Gastroesophageal sphincter (tissue), 4 donors: ENCODE measurements around the gene PPP2R5D. TPM values are rescaled to one million over a fixed set of nuclear protein-coding genes. Genes with fewer than 3 reads are reported as not detected.

Experiments used
- ATAC-seq: fragments of 150-250 bp; one replicate; pipeline ENCODE4 v1.9.1; 2016; ENCODE audit warnings: mild to moderate bottlenecking, moderate library complexity
- H3K27ac ChIP-seq, 4 donors: fragments of 200-600 bp; sonication (generic) in 3 of 4; 1 replicate in 3 of 4; 2 replicates in 1 of 4; pipeline ENCODE4 v1.5.1; 2016 to 2019
- H3K27me3 ChIP-seq: fragments of 200-600 bp; sonication (generic); one replicate; pipeline ENCODE4 v1.5.1; 2019
- H3K36me3 ChIP-seq, 2 donors: fragments of 200-600 bp; sonication (generic); one replicate each; pipeline ENCODE4 v1.5.1; 2019; ENCODE audit warnings: control low read depth in 1 of 2
- H3K4me1 ChIP-seq, 3 donors: fragments of 200-600 bp; sonication (generic); 1 replicate in 2 of 3; 2 replicates in 1 of 3; pipeline ENCODE4 v1.5.1; 2016 to 2019; ENCODE audit warnings: control low read depth in 2 of 3
- H3K4me3 ChIP-seq, 2 donors: fragments of 200-600 bp; sonication (generic); one replicate each; pipeline ENCODE4 v1.5.1; 2019; ENCODE audit warnings: mild to moderate bottlenecking in 1 of 2, moderate library complexity in 1 of 2
- H3K9me3 ChIP-seq, 3 donors: fragments of 200-600 bp; sonication (generic); one replicate each; pipeline ENCODE4 v1.5.1; 2017 to 2019; ENCODE audit warnings: control low read depth in 2 of 3
- CTCF ChIP-seq, 4 experiments: fragments of 200-600 bp in 2 of 4; fragments of 450-650 bp in 2 of 4; sonication (generic) in 1 of 4; IDR thresholded peaks; one replicate each; pipeline ENCODE4 v1.5.1; 2017 to 2019; ENCODE audit warnings: antibody characterized with exemption in 4 of 4, mild to moderate bottlenecking in 2 of 4, moderate library complexity in 2 of 4
- EP300 ChIP-seq: sonication (generic); formaldehyde crosslinking; IDR thresholded peaks from one replicate; pipeline ENCODE4 v1.6.1; 2017; ENCODE audit warnings: antibody characterized with exemption, mild to moderate bottlenecking
- POLR2A ChIP-seq, 2 donors: fragments of 450-650 bp; IDR thresholded peaks; one replicate each; pipeline ENCODE4 v1.6.1; 2017; ENCODE audit warnings: antibody characterized with exemption in 2 of 2, mild to moderate bottlenecking in 2 of 2, moderate library complexity in 1 of 2
- POLR2AphosphoS5 ChIP-seq: sonication (generic); formaldehyde crosslinking; IDR thresholded peaks from one replicate; pipeline ENCODE4 v1.6.1; 2017; ENCODE audit warnings: antibody characterized with exemption
- WGBS, 2 donors: methylation state at CpG; one replicate each; pipeline ENCODE4 v1.1.5; 2018; ENCODE audit warnings: low coverage in 1 of 2; 5-methylcytosine and 5-hydroxymethylcytosine counted together
- total RNA-seq, 4 donors: library from RNA; depleted of rRNA; stranded (reverse); fragments of >200 nt; gene quantifications; one replicate each; pipeline ENCODE4 v1.1.0, GENCODE V29; 2016

PPP2R5D gene
- total RNA-seq, 4 donors from 2014 or later = 30.0 to 45.1 (median 36.3) TPM

DNA sequence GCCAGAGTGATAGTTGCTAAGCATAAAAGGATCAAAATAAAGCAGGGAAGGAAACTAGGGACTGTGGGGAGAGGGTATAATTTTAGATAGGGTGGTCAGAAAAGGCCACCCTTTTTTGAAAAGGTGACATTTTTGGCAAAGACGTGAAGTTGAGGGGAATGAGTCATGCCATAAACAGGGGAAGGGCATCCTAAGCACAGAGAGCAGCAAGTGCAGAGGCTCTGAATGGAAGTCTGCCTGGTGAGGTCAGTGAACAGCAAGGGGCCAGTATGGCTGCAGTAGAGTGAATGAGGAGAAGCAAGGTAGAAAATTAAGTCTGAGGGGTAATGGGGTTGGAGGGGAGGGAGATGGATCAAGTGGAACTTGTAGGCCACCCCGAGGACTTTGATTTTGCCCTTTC is 77.5 kb downstream of the PPP2R5D start:
- peaks cover 0 to 35% (median 14%) of the 10 kb centered on the region in 3 donors for H3K4me1 ChIP-seq
- H3K27ac ChIP-seq = no peak overlapping the region
- H3K4me3 ChIP-seq = no peak overlapping the region
- H3K9me3 ChIP-seq = no peaks in the 10 kb centered on the region
- WGBS, 2 donors = 56 to 79% methylated on average over 2 of the region's 2 CpGs
- no peaks in the 10 kb centered on the region for H3K27me3 ChIP-seq
- no peak for ATAC-seq
- no peak for TF ChIP-seq CTCF (IDR thresholded peaks at IDR 0.05)
- no peak for TF ChIP-seq EP300
- TF ChIP-seq POLR2A (IDR thresholded peaks at IDR 0.05) = no peak
- no peak for TF ChIP-seq POLR2AphosphoS5
- peaks cover 0 to 61% of the 10 kb centered on the region in 2 donors for H3K36me3 ChIP-seq

Other genes starting within 250 kb of the PPP2R5D start
- gene TBCC, start 238.5 kb upstream of the PPP2R5D start, total RNA-seq = 10 to 100 TPM; 32.0 to 44.2 (median 37.4) TPM
- 10 to 100 TPM; 13.9 to 28.5 (median 23.2) TPM for gene BICRAL, start 202.5 kb upstream of the PPP2R5D start, total RNA-seq
- 100 to 1,000 TPM in 1 of 4 donors, 10 to 100 TPM in 3; 61.1 to 106 (median 87.9) TPM for gene RPL7L1, start 105.0 kb upstream of the PPP2R5D start, total RNA-seq
- not detected for gene PTCRA, start 68.5 kb upstream of the PPP2R5D start, total RNA-seq
- 10 to 100 TPM; 23.3 to 37.9 (median 36.8) TPM for gene CNPY3, start 55.1 kb upstream of the PPP2R5D start, total RNA-seq
- gene GNMT, start 23.8 kb upstream of the PPP2R5D start, total RNA-seq = 1 to 10 TPM in 3 of 4 donors, not detected in 1; 2.6 to 3.6 (median 2.6) TPM
- 10 to 100 TPM in 3 of 4 donors, 1 to 10 TPM in 1; 9.8 to 23.5 (median 21.2) TPM for gene PEX6, start 5.4 kb upstream of the PPP2R5D start, total RNA-seq
- 10 to 100 TPM; 56.0 to 62.1 (median 58.3) TPM for gene MEA1, start 29.4 kb downstream of the PPP2R5D start, total RNA-seq
- 100 to 1,000 TPM in 3 of 4 donors, 10 to 100 TPM in 1; 96.9 to 145 (median 129) TPM for gene KLHDC3, start 29.7 kb downstream of the PPP2R5D start, total RNA-seq
- 10 to 100 TPM; 52.8 to 62.5 (median 59.8) TPM for gene RRP36, start 37.1 kb downstream of the PPP2R5D start, total RNA-seq
- gene CUL7, start 69.3 kb downstream of the PPP2R5D start, total RNA-seq = 10 to 100 TPM; 10.9 to 16.6 (median 13.5) TPM
- gene MRPL2, start 74.9 kb downstream of the PPP2R5D start, total RNA-seq = 10 to 100 TPM; 17.3 to 35.4 (median 21.2) TPM
- 10 to 100 TPM; 18.0 to 43.4 (median 30.2) TPM for gene KLC4, start 75.1 kb downstream of the PPP2R5D start, total RNA-seq
- 10 to 100 TPM in 1 of 4 donors, 1 to 10 TPM in 3; 2.0 to 11.6 (median 7.7) TPM for gene PTK7, start 91.7 kb downstream of the PPP2R5D start, total RNA-seq
- 100 to 1,000 TPM in 3 of 4 donors, 10 to 100 TPM in 1; 92.6 to 192 (median 117) TPM for gene SRF, start 186.7 kb downstream of the PPP2R5D start, total RNA-seq
- 10 to 100 TPM; 23.2 to 36.6 (median 24.2) TPM for gene CUL9, start 197.6 kb downstream of the PPP2R5D start, total RNA-seq
- 10 to 100 TPM; 66.5 to 95.0 (median 86.6) TPM for gene DNPH1, start 244.9 kb downstream of the PPP2R5D start, total RNA-seq